Measurements from ENCODE around the gene PPP4C. TPM values are rescaled to one million over a fixed set of nuclear protein-coding genes. Genes with fewer than 3 reads are reported as not detected.
"Not testable (repeated sequence)": the region's sequence is repeated elsewhere in the genome, so short reads cannot be mapped to it uniquely, and the experiment has no call there.

The PPP4C gene
- total RNA-seq, 2 experiments from 2014 or later: 83.9 to 87.3 TPM

DNA sequence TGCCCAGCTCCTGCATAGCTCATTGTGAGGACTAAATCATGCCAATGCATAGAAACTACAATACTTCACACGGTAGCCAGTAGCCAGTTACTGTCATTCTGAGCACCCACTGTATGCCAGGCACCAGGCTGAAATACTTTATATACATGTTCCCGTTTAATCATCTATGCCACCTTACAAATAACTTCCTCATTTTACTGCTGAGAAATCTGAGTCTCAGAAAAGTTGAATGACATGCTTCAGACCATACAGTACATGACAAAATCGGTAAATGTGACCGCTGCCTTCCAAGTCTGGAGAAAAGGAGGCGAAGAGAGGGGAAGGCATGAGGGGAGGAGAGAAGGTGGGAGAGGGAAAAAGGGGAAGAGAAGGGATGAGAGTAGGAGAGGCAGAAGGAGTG lies 35.6 kb upstream of the PPP4C start:
- Histone ChIP-seq H3K27me3 (ENCODE audit: control insufficient read depth in 1 of 2, insufficient read depth in 2 of 2, low read length in 2 of 2) (no peaks in the 10 kb centered on the region), H3K4me3 (ENCODE audit: low read length) (no peak overlapping the region), H3K4me1 (ENCODE audit: insufficient read depth, low read length) (no peaks in the 10 kb centered on the region), H3K27ac (ENCODE audit: low read depth in 1 of 2, low read length in 2 of 2) (no peak overlapping the region), H3K36me3 (ENCODE audit: insufficient read depth, low read length) (no peaks in the 10 kb centered on the region), H3K9me3 (ENCODE audit: control insufficient read depth in 1 of 2, insufficient read depth in 1 of 2, low read length in 2 of 2) (no peaks in the 10 kb centered on the region)
- no peaks in the 10 kb centered on the region for H3K9me3 Mint-ChIP-seq
- intact Hi-C loops (cut with DNase I, micrococcal nuclease): loop anchor here in 1 of 2 experiments (10.0 kb wide), 1 partner anchor 595 kb away; no protein-coding TSS in a partner anchor
- H3K4me3 Mint-ChIP-seq: no peak overlapping the region
- H3K27ac Mint-ChIP-seq: no peak overlapping the region
- POLR2A ChIA-PET: no interaction called here
- peaks cover 10% of the 10 kb centered on the region for H3K27me3 Mint-ChIP-seq
- no peak for ATAC-seq (ENCODE audit: poor library complexity)
- no peaks in the 10 kb centered on the region for H3K4me1 Mint-ChIP-seq (ENCODE audit: low read depth)
- CTCF ChIA-PET: no interaction called here
- TF ChIP-seq, protein P1, sequence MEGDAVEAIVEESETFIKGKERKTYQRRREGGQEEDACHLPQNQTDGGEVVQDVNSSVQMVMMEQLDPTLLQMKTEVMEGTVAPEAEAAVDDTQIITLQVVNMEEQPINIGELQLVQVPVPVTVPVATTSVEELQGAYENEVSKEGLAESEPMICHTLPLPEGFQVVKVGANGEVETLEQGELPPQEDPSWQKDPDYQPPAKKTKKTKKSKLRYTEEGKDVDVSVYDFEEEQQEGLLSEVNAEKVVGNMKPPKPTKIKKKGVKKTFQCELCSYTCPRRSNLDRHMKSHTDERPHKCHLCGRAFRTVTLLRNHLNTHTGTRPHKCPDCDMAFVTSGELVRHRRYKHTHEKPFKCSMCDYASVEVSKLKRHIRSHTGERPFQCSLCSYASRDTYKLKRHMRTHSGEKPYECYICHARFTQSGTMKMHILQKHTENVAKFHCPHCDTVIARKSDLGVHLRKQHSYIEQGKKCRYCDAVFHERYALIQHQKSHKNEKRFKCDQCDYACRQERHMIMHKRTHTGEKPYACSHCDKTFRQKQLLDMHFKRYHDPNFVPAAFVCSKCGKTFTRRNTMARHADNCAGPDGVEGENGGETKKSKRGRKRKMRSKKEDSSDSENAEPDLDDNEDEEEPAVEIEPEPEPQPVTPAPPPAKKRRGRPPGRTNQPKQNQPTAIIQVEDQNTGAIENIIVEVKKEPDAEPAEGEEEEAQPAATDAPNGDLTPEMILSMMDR (IDR thresholded peaks at IDR 0.05): no peak
- DNase-seq: no peak
- no peaks in the 10 kb centered on the region for H3K36me3 Mint-ChIP-seq (ENCODE audit: low read depth)

DNA sequence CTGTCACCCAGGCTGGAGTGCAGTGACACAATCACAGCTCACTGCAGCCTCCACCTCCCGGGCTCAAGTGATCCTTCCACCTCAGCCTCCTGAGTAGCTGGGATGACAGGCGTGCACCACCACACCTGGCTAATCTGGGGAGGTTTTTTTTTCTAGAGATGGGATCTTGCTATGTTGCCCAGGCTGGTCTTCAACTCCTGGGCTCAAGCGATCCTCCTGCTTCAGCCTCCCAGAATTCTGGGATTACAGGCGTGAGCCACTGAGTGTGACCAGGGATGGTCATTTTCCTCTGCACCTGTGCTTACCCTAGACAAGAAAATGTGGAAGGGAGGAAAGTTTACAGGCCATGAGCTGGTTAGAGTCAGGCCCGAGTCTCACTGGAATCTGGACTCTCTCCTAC lies 35.1 kb upstream of the PPP4C start:
- intact Hi-C loops (cut with DNase I, micrococcal nuclease): loop anchor here in 1 of 2 experiments (10.0 kb wide), 1 partner anchor 594 kb away; no protein-coding TSS in a partner anchor
- H3K36me3 Mint-ChIP-seq (ENCODE audit: low read depth); POLR2A ChIA-PET; CTCF ChIA-PET; H3K4me1 ChIP-seq (ENCODE audit: insufficient read depth, low read length); DNase-seq; H3K9me3 ChIP-seq (ENCODE audit: control insufficient read depth in 1 of 2, insufficient read depth in 1 of 2, low read length in 2 of 2); ATAC-seq (ENCODE audit: poor library complexity); H3K27ac ChIP-seq (ENCODE audit: low read depth in 1 of 2, low read length in 2 of 2); H3K36me3 ChIP-seq (ENCODE audit: insufficient read depth, low read length); H3K4me3 ChIP-seq (ENCODE audit: low read length); H3K4me1 Mint-ChIP-seq (ENCODE audit: low read depth); H3K27ac Mint-ChIP-seq; H3K27me3 ChIP-seq (ENCODE audit: control insufficient read depth in 1 of 2, insufficient read depth in 2 of 2, low read length in 2 of 2); H3K9me3 Mint-ChIP-seq; H3K4me3 Mint-ChIP-seq: not testable (repeated sequence)
- peaks cover 10% of the 10 kb centered on the region for H3K27me3 Mint-ChIP-seq

DNA sequence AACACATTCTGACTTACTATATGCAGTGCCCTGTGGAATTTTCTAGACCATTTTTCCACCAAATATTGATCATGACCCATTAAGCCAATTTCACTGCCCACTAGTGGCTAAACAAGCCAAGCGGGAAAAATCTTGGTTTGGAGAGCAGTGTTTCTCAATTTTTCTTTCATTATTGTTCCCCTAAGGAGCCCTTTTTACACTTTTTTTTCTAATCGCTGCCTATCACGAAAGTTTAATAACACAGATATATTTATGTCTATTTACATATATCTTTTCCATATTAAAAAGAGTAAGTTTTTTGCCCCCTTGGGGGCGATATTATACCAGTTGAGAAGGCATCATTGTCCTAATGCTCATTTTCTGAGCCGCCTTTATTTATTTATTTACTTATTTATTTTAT lies 34.0 kb upstream of the PPP4C start:
- H3K4me1 Mint-ChIP-seq (ENCODE audit: low read depth): no peaks in the 10 kb centered on the region
- peaks cover 4% of the 10 kb centered on the region for H3K27me3 Mint-ChIP-seq
- no peak overlapping the region for H3K4me3 Mint-ChIP-seq
- DNase-seq (peak in 3 of 14 experiments; percentile 45 to 53 (median 45)), ATAC-seq (ENCODE audit: poor library complexity) (no peak)
- Histone ChIP-seq H3K36me3 (ENCODE audit: insufficient read depth, low read length) (no peaks in the 10 kb centered on the region), H3K4me3 (ENCODE audit: low read length) (no peak overlapping the region), H3K27me3 (ENCODE audit: control insufficient read depth in 1 of 2, insufficient read depth in 2 of 2, low read length in 2 of 2) (no peaks in the 10 kb centered on the region), H3K9me3 (ENCODE audit: control insufficient read depth in 1 of 2, insufficient read depth in 1 of 2, low read length in 2 of 2) (no peaks in the 10 kb centered on the region), H3K4me1 (ENCODE audit: insufficient read depth, low read length) (no peaks in the 10 kb centered on the region), H3K27ac (ENCODE audit: low read depth in 1 of 2, low read length in 2 of 2) (no peak overlapping the region)
- TF ChIP-seq, protein P1 (IDR thresholded peaks at IDR 0.05): peak; percentile 53
- intact Hi-C loops (cut with DNase I, micrococcal nuclease): loop anchor here in 1 of 2 experiments (10.0 kb wide), 1 partner anchor 593 kb away; no protein-coding TSS in a partner anchor
- no peak overlapping the region for H3K27ac Mint-ChIP-seq
- POLR2A ChIA-PET: no interaction called here
- H3K9me3 Mint-ChIP-seq: no peaks in the 10 kb centered on the region
- CTCF ChIA-PET: interaction anchor here (2.4 kb wide), 1 partner anchor 13 kb away, joined by 10 read pairs; no protein-coding TSS in a partner anchor
- H3K36me3 Mint-ChIP-seq (ENCODE audit: low read depth): no peaks in the 10 kb centered on the region

DNA sequence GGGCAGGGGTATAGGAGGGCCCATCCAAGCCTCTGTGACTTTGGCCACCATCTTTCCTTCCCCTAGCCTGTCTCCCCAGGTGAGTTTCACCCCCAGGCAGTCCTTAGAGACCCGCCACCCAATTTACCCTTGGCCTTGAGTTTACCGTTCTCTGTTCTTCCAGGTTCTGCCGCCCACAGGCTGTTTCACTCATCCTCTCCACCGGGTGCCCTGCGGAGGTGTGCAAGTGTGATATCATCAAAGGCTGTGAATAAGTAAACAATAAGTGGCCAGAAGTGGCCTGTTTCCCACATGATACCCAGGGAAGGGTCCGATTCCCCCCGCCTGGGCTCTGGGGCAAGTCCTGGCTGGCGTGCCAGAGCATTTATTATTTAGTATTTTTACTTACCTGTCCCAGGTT lies 29.6 kb upstream of the PPP4C start:
- intact Hi-C loops (cut with DNase I, micrococcal nuclease): loop anchor here in 1 of 2 experiments (10.0 kb wide), 1 partner anchor 589 kb away; no protein-coding TSS in a partner anchor
- Mint-ChIP-seq H3K4me1 (ENCODE audit: low read depth) (no peaks in the 10 kb centered on the region), H3K36me3 (ENCODE audit: low read depth) (no peaks in the 10 kb centered on the region), H3K27me3 (no peaks in the 10 kb centered on the region), H3K9me3 (no peaks in the 10 kb centered on the region), H3K4me3 (no peak overlapping the region), H3K27ac (no peak overlapping the region)
- ChIA-PET CTCF (no interaction called here), POLR2A (no interaction called here)
- Histone ChIP-seq H3K27ac (ENCODE audit: low read depth in 1 of 2, low read length in 2 of 2) (no peak overlapping the region), H3K9me3 (ENCODE audit: control insufficient read depth in 1 of 2, insufficient read depth in 1 of 2, low read length in 2 of 2) (no peaks in the 10 kb centered on the region), H3K4me1 (ENCODE audit: insufficient read depth, low read length) (no peaks in the 10 kb centered on the region), H3K4me3 (ENCODE audit: low read length) (no peak overlapping the region), H3K36me3 (ENCODE audit: insufficient read depth, low read length) (no peaks in the 10 kb centered on the region), H3K27me3 (ENCODE audit: control insufficient read depth in 1 of 2, insufficient read depth in 2 of 2, low read length in 2 of 2) (no peaks in the 10 kb centered on the region)
- ATAC-seq (ENCODE audit: poor library complexity) (no peak), DNase-seq (no peak)
- TF ChIP-seq, protein P1 (IDR thresholded peaks at IDR 0.05): no peak

Measured in CD4-positive, alpha-beta T cell (primary cell).